ENCODE measurements around the gene EXOC1.
"Not testable (repeated sequence)": the region's sequence is repeated elsewhere in the genome, so short reads cannot be mapped to it uniquely, and the experiment has no call there.

EXOC1 gene

GRCh38 chr4:55912249-55912648 is 58.8 kb downstream of the EXOC1 start:
- DNase-seq, result no peak

DNA sequence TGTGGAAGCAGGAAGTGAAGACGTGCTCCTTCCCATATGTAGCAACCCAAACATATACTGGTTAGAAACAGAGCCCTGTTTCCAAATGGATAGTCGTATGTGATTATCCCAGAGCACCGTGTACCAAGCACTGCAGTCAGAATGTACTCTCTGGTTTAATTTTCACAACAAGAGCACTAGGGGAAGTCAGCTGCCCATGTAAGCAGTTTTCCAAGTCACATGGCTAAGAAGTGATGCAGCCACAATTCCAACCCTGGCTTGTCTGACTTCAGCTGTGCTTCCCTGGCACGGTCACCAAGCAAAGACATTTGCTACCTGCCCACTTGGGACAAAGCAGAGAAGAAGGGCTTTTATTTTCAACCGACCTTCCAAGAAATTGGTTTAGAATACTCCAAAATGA is 67.1 kb downstream of the EXOC1 start:
- DNase-seq, result no peak

DNA sequence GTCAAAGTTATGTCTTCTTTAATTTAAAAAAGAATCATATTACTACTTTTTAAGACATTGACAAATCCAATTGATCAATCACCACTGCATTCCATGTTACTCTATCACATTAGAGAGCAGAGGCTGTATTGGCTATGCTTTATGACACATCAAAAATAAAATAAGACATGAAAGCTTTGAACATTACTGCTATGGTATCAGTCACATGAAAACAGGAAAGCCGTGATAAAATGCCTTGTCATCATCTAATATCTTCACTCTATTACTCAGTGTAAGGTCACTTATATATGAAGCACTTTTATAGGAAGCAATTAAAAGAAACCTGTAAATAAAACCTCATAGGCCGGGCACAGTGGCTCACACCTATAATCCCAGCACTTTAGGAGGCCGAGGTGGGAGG is 67.6 kb downstream of the EXOC1 start:
- no peak for DNase-seq

DNA sequence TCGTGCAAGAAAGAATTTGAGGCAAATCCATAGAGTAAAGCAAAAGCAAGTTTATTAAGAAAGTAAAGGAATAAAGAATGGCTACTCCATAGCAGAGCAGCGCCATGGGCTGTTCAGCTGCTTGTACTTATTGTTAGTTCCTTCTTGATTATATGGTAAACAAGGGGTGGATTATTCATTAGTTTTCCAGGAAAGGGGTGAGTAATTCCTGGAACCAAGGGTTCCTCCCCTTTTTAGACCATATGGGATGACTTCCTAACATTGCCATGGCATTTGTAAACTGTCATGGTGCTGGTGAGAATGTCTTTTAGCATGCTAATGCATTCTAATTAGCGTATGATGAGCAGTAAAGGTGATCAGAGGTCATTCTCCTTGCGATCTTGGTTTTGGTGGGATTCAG is 71.8 kb downstream of the EXOC1 start:
- DNase-seq, result no peak

- no peak for DNase-seq
Measured at GRCh38 chr4:55926610-55927009, 73.2 kb downstream of the EXOC1 start.

GRCh38 chr4:55927803-55928437 is 74.5 kb downstream of the EXOC1 start:
- DNase-seq, result no peak

DNA sequence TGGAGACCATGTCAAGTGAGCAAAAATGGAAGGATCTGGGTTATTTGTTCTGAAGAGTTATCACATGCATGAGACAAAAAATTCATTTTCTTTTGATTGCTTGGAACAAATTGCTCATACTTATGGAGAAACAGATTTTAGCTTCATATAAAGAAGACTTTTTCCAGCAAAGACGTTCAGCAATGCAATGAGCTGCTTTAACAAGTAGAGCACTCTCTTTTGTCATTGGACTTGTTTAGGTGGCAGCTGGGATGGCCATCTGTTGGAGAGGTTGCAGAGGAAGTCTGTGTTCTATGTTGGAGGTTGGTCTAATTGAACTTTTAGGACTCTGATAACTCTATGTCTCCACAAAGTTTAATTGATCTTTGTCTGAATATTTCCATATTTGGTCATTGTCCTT is 75.4 kb downstream of the EXOC1 start:
- no peak for DNase-seq

GRCh38 chr4:55931043-55931442 is 77.6 kb downstream of the EXOC1 start:
- DNase-seq, result no peak

DNA sequence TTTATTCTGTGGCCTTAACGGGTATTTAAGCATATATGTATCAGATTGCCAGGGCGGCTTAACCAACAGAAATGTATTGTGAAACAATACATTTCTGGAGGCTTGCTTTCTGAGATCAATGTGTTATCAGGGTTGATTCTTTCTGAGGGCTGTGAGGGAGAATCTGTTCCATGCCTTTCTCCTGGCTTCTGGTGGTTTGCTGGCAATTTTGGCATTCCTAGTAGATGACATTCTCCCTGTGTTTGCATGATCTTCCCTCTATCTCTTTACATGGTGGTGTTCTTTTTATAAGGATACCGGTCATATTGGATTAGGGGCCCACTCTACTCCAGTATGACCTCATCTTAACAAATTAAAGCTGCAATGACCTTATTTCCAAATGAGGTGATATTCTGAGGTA is 78.4 kb downstream of the EXOC1 start:
- DNase-seq, result no peak

DNA sequence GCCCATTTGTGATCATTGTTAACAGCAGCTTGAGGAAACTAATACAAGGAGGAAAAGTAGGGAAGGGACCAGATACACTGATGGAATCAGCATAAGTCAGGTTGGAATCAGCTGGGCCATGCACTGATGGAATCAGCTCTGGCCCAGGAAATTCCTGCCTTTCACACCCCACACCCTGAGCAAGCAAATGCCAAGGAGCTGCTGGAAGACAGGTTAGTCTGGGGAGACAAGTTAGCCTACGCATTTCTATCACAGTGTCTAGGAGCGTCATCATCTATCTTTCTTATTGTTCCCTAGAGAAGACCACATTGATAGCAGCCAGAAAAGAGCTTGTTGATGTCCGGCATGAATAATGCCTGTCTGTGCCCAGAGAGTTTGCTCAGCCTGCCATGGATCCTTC is 79.1 kb downstream of the EXOC1 start:
- DNase-seq, result no peak

DNA sequence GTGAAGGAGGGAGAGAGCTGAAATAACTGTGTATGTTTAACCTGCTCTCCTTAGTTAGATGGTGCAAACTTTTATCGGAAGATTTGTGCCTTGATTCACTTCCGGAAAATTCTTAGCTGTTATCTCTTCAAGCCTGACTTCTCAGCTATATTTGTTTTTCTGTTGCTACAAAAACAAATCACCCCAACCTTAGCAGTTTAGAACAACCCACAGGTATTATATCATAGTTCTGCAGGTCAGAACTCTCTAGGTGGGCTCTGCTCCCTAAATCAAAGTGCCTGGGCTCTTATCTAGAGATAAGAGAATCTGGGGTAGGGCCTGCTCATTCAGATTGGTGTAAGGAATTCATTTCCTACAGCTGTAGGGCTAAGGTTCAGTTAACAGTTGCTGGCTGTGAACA is 80.2 kb downstream of the EXOC1 start:
- no peak for DNase-seq

- DNase-seq, result not testable (repeated sequence)
Measured at GRCh38 chr4:55935907-55936306, 82.5 kb downstream of the EXOC1 start.

- DNase-seq, result no peak
Measured at GRCh38 chr4:55938481-55938880, 85.0 kb downstream of the EXOC1 start.

DNA sequence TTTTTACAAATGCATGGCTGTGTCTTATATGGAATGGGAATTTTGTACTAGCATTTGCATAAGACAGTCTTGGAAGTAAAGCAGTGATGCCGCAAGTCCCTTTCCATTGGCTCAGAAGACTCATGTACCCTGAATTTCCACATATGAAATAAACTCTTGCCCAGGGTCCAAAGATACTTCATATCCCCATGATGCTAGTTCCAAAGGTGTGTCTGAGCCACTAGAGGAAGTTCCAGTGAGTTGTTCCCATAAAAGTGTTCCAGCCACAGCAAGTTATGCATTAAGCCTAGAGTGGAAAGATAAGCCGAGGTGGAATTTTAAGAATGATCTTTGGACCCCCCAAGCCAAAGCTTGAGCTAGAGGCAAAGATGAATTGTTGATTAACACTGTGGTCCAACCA is 86.0 kb downstream of the EXOC1 start:
- no peak for DNase-seq

DNA sequence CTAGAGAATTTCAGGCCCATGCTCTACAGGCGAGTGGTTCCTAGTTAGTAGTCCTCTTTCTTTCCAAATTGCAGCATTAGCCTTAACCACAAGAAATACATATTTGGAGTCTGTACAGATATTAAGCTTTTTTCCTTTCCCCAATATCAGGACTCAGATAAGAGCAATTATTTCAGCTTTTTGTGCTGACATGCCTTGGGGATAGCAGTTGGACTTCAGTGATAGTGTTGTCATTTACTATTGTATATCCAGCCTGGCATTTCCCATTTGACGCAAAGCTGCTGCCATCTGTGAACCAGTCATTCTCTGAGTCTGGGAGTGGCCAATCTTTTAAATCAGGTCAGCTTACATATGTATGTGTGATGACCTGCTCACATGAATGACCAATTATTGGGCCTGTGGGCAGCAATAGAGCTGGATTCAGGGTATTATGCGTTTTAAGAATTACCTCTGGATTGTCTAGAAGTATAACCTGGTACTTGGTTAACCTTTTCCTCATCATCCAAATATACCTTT is 88.5 kb downstream of the EXOC1 start:
- no peak for DNase-seq

DNA sequence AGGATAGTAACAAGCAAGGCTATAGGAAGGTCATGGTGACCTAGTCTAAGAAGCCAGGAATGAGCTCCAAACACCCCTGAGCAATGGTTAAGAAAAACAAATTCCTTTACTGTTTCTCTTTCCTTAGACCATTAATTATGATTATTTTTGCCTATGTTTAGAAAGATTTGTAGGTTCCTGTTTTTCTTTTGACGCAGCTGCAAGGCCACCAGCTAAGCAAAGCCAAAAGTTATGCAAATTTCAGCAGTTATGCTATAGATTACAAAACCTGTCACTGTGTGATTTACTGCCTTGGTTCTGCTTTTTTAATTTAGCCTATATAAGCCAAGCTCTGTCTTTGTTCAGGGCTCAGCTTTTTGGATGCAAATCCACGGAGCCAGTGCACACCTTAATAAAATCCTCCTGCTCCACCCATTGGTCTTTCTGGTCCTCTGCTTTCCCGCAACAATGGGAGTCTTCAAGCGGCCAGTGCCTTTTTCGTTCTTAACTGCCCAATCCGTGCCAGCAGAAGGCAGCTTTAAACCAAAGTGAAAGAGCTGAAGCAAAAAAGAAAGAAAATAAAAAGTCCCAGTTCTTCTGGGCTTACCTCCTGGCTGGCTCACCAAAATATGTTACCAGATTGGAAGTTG is 93.9 kb downstream of the EXOC1 start:
- DNase-seq, result no peak

DNA sequence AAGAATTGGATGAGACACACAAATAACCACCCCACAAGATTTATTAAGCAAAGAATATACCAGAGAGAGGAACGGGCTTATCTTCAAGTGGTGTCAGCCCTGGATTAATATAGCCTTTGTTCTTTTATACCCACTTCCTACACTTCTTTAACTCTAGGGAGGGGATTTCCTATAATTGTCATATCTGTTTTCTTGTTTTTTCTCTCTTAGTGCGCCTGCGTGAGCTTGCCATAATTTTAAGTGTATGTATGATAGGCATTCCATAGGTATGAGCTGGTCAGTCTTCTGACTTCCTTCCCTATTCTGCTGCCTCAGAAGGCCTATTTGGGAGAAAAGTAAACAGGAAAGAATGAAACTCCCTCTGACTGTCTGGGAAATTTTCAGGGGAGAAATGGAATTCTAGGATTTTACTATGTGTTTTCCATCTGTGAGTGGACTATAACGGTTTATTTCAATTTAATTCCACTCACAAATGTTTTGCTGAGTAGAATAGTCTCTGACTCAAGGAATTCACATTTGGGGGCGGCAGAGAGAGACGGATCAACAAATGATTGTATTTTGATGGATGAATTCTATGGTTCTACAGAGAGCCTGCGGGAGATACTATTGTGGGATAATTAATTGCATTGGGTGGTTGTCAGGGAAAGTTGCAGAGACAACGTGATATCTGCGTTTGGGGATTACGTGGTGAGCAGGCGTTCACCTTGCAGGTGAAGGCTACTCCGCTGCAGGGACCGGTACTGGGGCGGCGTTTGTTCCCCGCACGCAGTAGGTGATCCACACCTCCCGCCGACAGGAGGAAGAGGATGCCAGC is 94.7 kb downstream of the EXOC1 start:
- no peak for DNase-seq

- peak; percentile 94 for DNase-seq
Measured at GRCh38 chr4:55948726-55949481, 95.5 kb downstream of the EXOC1 start, which contains the start of gene CEP135. Gene CEP135, plus strand, starts transcription at chr4:55948945. Its CDS starts 3,186 bp downstream, at chr4:55952131.

GRCh38 chr4:55949482-55949802 is 96.0 kb downstream of the EXOC1 start:
- DNase-seq, result no peak

- DNase-seq, result no peak
Measured at GRCh38 chr4:55951191-55951922, 97.9 kb downstream of the EXOC1 start.

Data from DMS53 (cell line).